HEK293 (cell line): ENCODE measurements around the gene SF3B3.

ENCODE experiments used
- CTCF ChIP-seq: fragments of 450-650 bp; formaldehyde crosslinking; IDR thresholded peaks from 2 replicates; pipeline ENCODE4 v1.5.1; 2016; ENCODE audit warnings: missing biosample characterization, missing genetic modification characterization
- HOXA7 ChIP-seq: sonication (generic); formaldehyde crosslinking; IDR thresholded peaks from 2 replicates; pipeline ENCODE4 v1.8.1; 2022; ENCODE audit warnings: missing genetic modification reagents, borderline replicate concordance
- MEIS1 ChIP-seq: sonication (generic); formaldehyde crosslinking; IDR thresholded peaks from 2 replicates; pipeline ENCODE4 v1.8.1; 2022; ENCODE audit warnings: missing genetic modification reagents, mild to moderate bottlenecking, borderline replicate concordance
- ZNF350 ChIP-seq: fragments of 450-650 bp; formaldehyde crosslinking; IDR thresholded peaks from 2 replicates; pipeline ENCODE4 v1.5.0; 2017; ENCODE audit warnings: missing biosample characterization, mild to moderate bottlenecking, missing genetic modification characterization

GRCh38 chr16:70600730-70601129, 77.1 kb downstream of the SF3B3 start:
- no peak for TF ChIP-seq ZNF350 (tag by site-specific recombination)
- TF ChIP-seq HOXA7 (CRISPR knock-in tag) = no peak
- no peak for TF ChIP-seq CTCF (tag by site-specific recombination)
- TF ChIP-seq MEIS1 = no peak
